DND-41 (cell line): ENCODE measurements around the gene ZMIZ1.

ENCODE experiments used
- ATAC-seq: fragments of 200-7000 bp; cut with Tn5 transposase; 3 replicates; pipeline ENCODE4 v1.9.1; 2021; ENCODE audit warnings: low read depth; ENCODE audit not compliant: insufficient read depth
- DNase-seq: peaks from one replicate; pipeline ENCODE4 v3.0.0-alpha.2; 2020
- H2AFZ ChIP-seq: 2 replicates; pipeline ENCODE4 v1.6.0; 2012; ENCODE audit warnings: low read depth, low read length
- H3K27ac ChIP-seq: 2 replicates; pipeline ENCODE4 v1.5.1; 2012; ENCODE audit warnings: low read length, inconsistent platforms
- H3K27me3 ChIP-seq: fragments of 200-600 bp; sonication (generic); 2 replicates; pipeline ENCODE4 v1.6.0; 2012; ENCODE audit warnings: low read length, mild to moderate bottlenecking, inconsistent platforms; ENCODE audit not compliant: insufficient read depth, poor library complexity
- H3K36me3 ChIP-seq: 2 replicates; pipeline ENCODE4 v1.5.1; 2012; ENCODE audit warnings: low read length, inconsistent platforms; ENCODE audit not compliant: insufficient read depth
- H3K4me1 ChIP-seq: 2 replicates; pipeline ENCODE4 v1.5.1; 2012; ENCODE audit warnings: mild to moderate bottlenecking, low read length; ENCODE audit not compliant: insufficient read depth
- H3K4me2 ChIP-seq: 2 replicates; pipeline ENCODE4 v1.6.0; 2012; ENCODE audit warnings: mild to moderate bottlenecking, moderate library complexity, low read length, inconsistent platforms; ENCODE audit not compliant: insufficient read depth
- H3K4me3 ChIP-seq, 2 experiments: fragments of 200-600 bp in 1 of 2; shearing (Covaris generic) in 1 of 2; 2 replicates each; pipeline ENCODE4 v1.5.1; 2012 to 2016; ENCODE audit warnings: inconsistent platforms in 2 of 2, low read length in 2 of 2, mild to moderate bottlenecking in 2 of 2, low read depth in 1 of 2, moderate library complexity in 1 of 2
- H3K79me2 ChIP-seq: 2 replicates; pipeline ENCODE4 v1.6.0; 2012; ENCODE audit warnings: low read length, inconsistent platforms; ENCODE audit not compliant: insufficient read depth
- H3K9ac ChIP-seq: 2 replicates; pipeline ENCODE4 v1.6.0; 2012; ENCODE audit warnings: low read depth, mild to moderate bottlenecking, inconsistent platforms, low read length, moderate library complexity
- H3K9me3 ChIP-seq: 2 replicates; pipeline ENCODE4 v1.5.1; 2012; ENCODE audit warnings: low read length, moderate library complexity, mild to moderate bottlenecking, inconsistent platforms; ENCODE audit not compliant: insufficient read depth, severe bottlenecking
- H4K20me1 ChIP-seq: 2 replicates; pipeline ENCODE4 v1.6.0; 2012; ENCODE audit warnings: low read length; ENCODE audit not compliant: insufficient read depth
- CTCF ChIP-seq: IDR thresholded peaks from 2 replicates; pipeline ENCODE4 v1.5.1; 2012; ENCODE audit warnings: borderline replicate concordance, low read length, moderate library complexity, mild to moderate bottlenecking; ENCODE audit not compliant: poor library complexity, severe bottlenecking; ENCODE audit errors: extremely low read depth
- EZH2 ChIP-seq: IDR thresholded peaks from 3 replicates; pipeline ENCODE4 v1.6.1; 2012; ENCODE audit warnings: borderline replicate concordance, low read depth, mild to moderate bottlenecking, moderate library complexity, low read length, inconsistent platforms; ENCODE audit not compliant: severe bottlenecking

ZMIZ1 gene

GRCh38 chr10:79065853-79066252, 2.9 kb upstream of the ZMIZ1 start:
- Histone ChIP-seq H3K9ac (no peak overlapping the region), H3K27ac (no peak overlapping the region), H3K36me3 (no peaks in the 10 kb centered on the region), H3K9me3 (no peaks in the 10 kb centered on the region), H3K79me2 (peaks cover 15% of the 10 kb centered on the region), H4K20me1 (peaks cover 5% of the 10 kb centered on the region), H2AFZ (no peak overlapping the region), H3K4me3 (no peak overlapping the region), H3K4me2 (no peak overlapping the region), H3K27me3 (no peaks in the 10 kb centered on the region), H3K4me1 (peaks cover 22% of the 10 kb centered on the region)
- DNase-seq, result no peak
- ATAC-seq, result no peak
- TF ChIP-seq CTCF, result no peak
- TF ChIP-seq EZH2, result no peak

- peak overlapping the region; percentile 81 for H3K4me2 ChIP-seq
- peaks cover 30% of the 10 kb centered on the region for H3K4me1 ChIP-seq
- H4K20me1 ChIP-seq, result peaks cover 12% of the 10 kb centered on the region
- H3K27ac ChIP-seq, result peak overlapping the region; percentile 41
- H3K9ac ChIP-seq, result peak overlapping the region; percentile 61
- peak overlapping the region; percentile 56 for H2AFZ ChIP-seq
- DNase-seq, result peak; percentile 44
- H3K36me3 ChIP-seq, result no peaks in the 10 kb centered on the region
- no peaks in the 10 kb centered on the region for H3K9me3 ChIP-seq
- H3K79me2 ChIP-seq, result peaks cover 22% of the 10 kb centered on the region
- TF ChIP-seq CTCF (peak; percentile 61), EZH2 (no peak)
- no peak for ATAC-seq
- peak overlapping the region in 1 of 2 experiments; percentile 74; a peak in 2 of 4 replicates for H3K4me3 ChIP-seq
- no peaks in the 10 kb centered on the region for H3K27me3 ChIP-seq
These were observed 2.1 kb upstream of the ZMIZ1 start for GRCh38 chr10:79066411-79067240.

- H4K20me1 ChIP-seq, result peaks cover 19% of the 10 kb centered on the region
- H3K79me2 ChIP-seq, result peaks cover 31% of the 10 kb centered on the region
- no peaks in the 10 kb centered on the region for H3K27me3 ChIP-seq
- H3K4me3 ChIP-seq, result peak overlapping the region; percentile 40 to 74; a peak in 3 of 4 replicates
- peak; percentile 92 for DNase-seq
- H3K9ac ChIP-seq, result peak overlapping the region; percentile 61
- peak overlapping the region; percentile 81 for H3K4me2 ChIP-seq
- TF ChIP-seq CTCF, result peak; percentile 66
- TF ChIP-seq EZH2, result no peak
- peak overlapping the region; percentile 84 for H2AFZ ChIP-seq
- peak overlapping the region; percentile 52; the same call in 1 of the 2 replicates for H3K27ac ChIP-seq
- no peaks in the 10 kb centered on the region for H3K9me3 ChIP-seq
- peaks cover 38% of the 10 kb centered on the region for H3K4me1 ChIP-seq
- no peaks in the 10 kb centered on the region for H3K36me3 ChIP-seq
- peak; percentile 57 for ATAC-seq
These were observed 1.2 kb upstream of the ZMIZ1 start for GRCh38 chr10:79067241-79068202.
